ENCODE measurements around the gene CC2D1A. TPM values are rescaled to one million over a fixed set of nuclear protein-coding genes. Genes with fewer than 3 reads are reported as not detected.

The CC2D1A gene
- polyA plus RNA-seq, 1 experiment = 13.1 TPM

DNA sequence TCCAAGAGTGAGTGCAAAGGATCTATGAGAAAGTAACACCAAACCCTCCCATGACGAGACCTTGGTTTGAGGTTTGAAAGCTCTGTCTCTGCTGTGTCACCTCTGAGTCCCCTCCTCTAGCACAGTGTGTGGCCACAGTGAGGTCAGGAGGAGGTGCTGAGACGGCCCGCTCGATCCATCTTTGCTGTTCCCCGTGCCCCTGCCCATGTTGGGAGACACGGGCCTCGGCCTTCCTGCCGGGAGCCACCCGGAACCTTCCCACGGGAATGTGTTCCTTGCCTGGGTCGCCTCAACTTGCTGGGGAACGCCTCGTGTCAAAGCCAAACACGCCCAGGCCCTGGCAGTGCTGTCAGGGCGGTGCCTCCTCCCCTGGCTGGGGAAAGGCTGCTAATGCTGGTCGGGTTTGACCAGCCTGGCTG is 19.0 kb upstream of the CC2D1A start:
- ChIA-PET CTCF (interaction anchor here (1.0 to 2.1 kb wide), 5 partner anchors 9 to 172 kb away, joined by 3 to 6 read pairs (median 3); partner anchors contain the start of gene RFX1), POLR2A (no interaction called here)

GRCh38 chr19:13887517-13887916 is 18.5 kb upstream of the CC2D1A start:
- ChIA-PET CTCF (interaction anchor here (0.8 to 2.1 kb wide), 6 partner anchors 9 to 185 kb away, joined by 3 to 6 read pairs (median 3); partner anchors contain the start of gene MISP3), POLR2A (no interaction called here)
- Histone ChIP-seq H3K36me3 (ENCODE audit: control insufficient read depth, insufficient read depth, low read length) (no peaks in the 10 kb centered on the region), H3K4me3 (ENCODE audit: low read depth, low read length) (no peak overlapping the region), H3K27me3 (ENCODE audit: control insufficient read depth, insufficient read depth, low read length) (no peaks in the 10 kb centered on the region)
- peak; percentile 19 for DNase-seq (ENCODE audit: low read depth)
- no peak for TF ChIP-seq CTCF (IDR thresholded peaks at IDR 0.05; ENCODE audit: insufficient read depth, low read depth, low read length)

More for the DNA sequence above, 19.0 kb upstream of the CC2D1A start:
- no peak overlapping the region for H3K4me3 ChIP-seq (ENCODE audit: low read depth, low read length)
- no peak for DNase-seq (ENCODE audit: low read depth)
- no peaks in the 10 kb centered on the region for H3K27me3 ChIP-seq (ENCODE audit: control insufficient read depth, insufficient read depth, low read length)
- H3K36me3 ChIP-seq (ENCODE audit: control insufficient read depth, insufficient read depth, low read length) = no peaks in the 10 kb centered on the region
- no peak for TF ChIP-seq CTCF (IDR thresholded peaks at IDR 0.05; ENCODE audit: insufficient read depth, low read depth, low read length)

GRCh38 chr19:13888281-13888680 is 17.7 kb upstream of the CC2D1A start:
- DNase-seq (ENCODE audit: low read depth) = no peak
- H3K36me3 ChIP-seq (ENCODE audit: control insufficient read depth, insufficient read depth, low read length) = no peaks in the 10 kb centered on the region
- H3K4me3 ChIP-seq (ENCODE audit: low read depth, low read length) = no peak overlapping the region
- ChIA-PET CTCF (interaction anchor here (0.8 to 1.5 kb wide), 4 partner anchors 16 to 260 kb away, joined by 3 read pairs; partner anchors contain the start of gene MISP3), POLR2A (interaction anchor here (0.5 kb wide), 1 partner anchor 261 kb away, joined by 3 read pairs; no protein-coding TSS in a partner anchor)
- TF ChIP-seq CTCF (IDR thresholded peaks at IDR 0.05; ENCODE audit: insufficient read depth, low read depth, low read length) = no peak
- no peaks in the 10 kb centered on the region for H3K27me3 ChIP-seq (ENCODE audit: control insufficient read depth, insufficient read depth, low read length)

DNA sequence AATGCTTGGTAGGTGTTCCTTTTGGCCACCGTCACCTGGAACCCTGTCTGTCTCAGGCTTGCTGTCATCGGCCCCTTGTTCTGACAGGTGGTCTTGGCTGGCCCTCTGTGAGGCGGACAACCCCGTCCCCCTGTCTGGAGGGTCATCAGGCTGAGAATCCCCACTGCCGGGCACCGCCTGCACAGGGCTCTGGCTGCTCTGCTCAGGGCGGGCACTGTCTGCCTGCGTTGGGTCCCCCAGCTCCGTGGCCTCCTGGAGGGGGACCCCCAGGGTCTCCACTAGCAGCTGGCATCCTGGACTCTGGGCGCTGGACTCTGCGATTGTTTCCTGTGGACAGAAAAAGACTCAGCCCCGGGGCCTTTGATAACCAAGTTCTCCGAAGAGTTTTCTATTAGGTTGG is 15.9 kb upstream of the CC2D1A start:
- no peak for TF ChIP-seq CTCF (IDR thresholded peaks at IDR 0.05; ENCODE audit: insufficient read depth, low read depth, low read length)

GRCh38 chr19:13892870-13893269 is 13.1 kb upstream of the CC2D1A start:
- ChIA-PET POLR2A (no interaction called here), CTCF (interaction anchor here (0.8 to 1.1 kb wide), 3 partner anchors 12 to 178 kb away, joined by 3 to 5 read pairs (median 3); no protein-coding TSS in a partner anchor)
- Histone ChIP-seq H3K27me3 (ENCODE audit: control insufficient read depth, insufficient read depth, low read length) (no peaks in the 10 kb centered on the region), H3K36me3 (ENCODE audit: control insufficient read depth, insufficient read depth, low read length) (no peaks in the 10 kb centered on the region), H3K4me3 (ENCODE audit: low read depth, low read length) (no peak overlapping the region)
- TF ChIP-seq CTCF (IDR thresholded peaks at IDR 0.05; ENCODE audit: insufficient read depth, low read depth, low read length) = no peak
- no peak for DNase-seq (ENCODE audit: low read depth)

More for the DNA sequence above, 15.9 kb upstream of the CC2D1A start:
- H3K27me3 ChIP-seq (ENCODE audit: control insufficient read depth, insufficient read depth, low read length) = no peaks in the 10 kb centered on the region
- no peaks in the 10 kb centered on the region for H3K36me3 ChIP-seq (ENCODE audit: control insufficient read depth, insufficient read depth, low read length)
- DNase-seq (ENCODE audit: low read depth) = no peak
- ChIA-PET POLR2A (no interaction called here), CTCF (no interaction called here)
- H3K4me3 ChIP-seq (ENCODE audit: low read depth, low read length) = no peak overlapping the region

All from BJ (cell line).